ENCODE measurements around the gene PIEZO2.
A peak's percentile ranks its signal among the peaks of the same experiment; 100 is the strongest.
"Not testable (repeated sequence)": the region's sequence is repeated elsewhere in the genome, so short reads cannot be mapped to it uniquely, and the experiment has no call there.

PIEZO2 gene

GRCh38 chr18:10936176-10937053 is 213.0 kb downstream of the PIEZO2 start:
- ChIA-PET CTCF (interaction anchor here (0.7 to 1.3 kb wide), 2 partner anchors 14 to 103 kb away, joined by 3 read pairs; no protein-coding TSS in a partner anchor), POLR2A (no interaction called here)
- 98% methylated on average over 6 of the region's 9 CpGs for WGBS (ENCODE audit: insufficient coverage)
- H3K36me3 ChIP-seq (ENCODE audit: control insufficient read depth in 4 of 4, insufficient read depth in 4 of 4, low read length in 3 of 4) = no peaks in the 10 kb centered on the region
- no peak overlapping the region for H3K4me3 ChIP-seq (ENCODE audit: control insufficient read depth in 1 of 7, extremely low read depth in 1 of 7, insufficient read depth in 4 of 7, low read depth in 2 of 7, low read length in 6 of 7)
- peaks cover 0 to 2% (median 0%) of the 10 kb centered on the region in 5 experiments for H3K9me3 ChIP-seq (ENCODE audit: control extremely low read depth in 1 of 5, control insufficient read depth in 4 of 5, insufficient read depth in 2 of 5, low read depth in 1 of 5, low read length in 4 of 5)
- H3K4me1 ChIP-seq (ENCODE audit: control extremely low read depth in 1 of 4, control insufficient read depth in 4 of 4, insufficient read depth in 4 of 4, low read length in 3 of 4) = peaks cover 0 to 13% (median 7%) of the 10 kb centered on the region in 4 experiments
- H3K27me3 ChIP-seq (replicated peaks in 2 of 5; ENCODE audit: control insufficient read depth in 4 of 5, insufficient read depth in 5 of 5, low read length in 4 of 5) = no peaks in the 10 kb centered on the region
- no peak overlapping the region for H3K27ac ChIP-seq (ENCODE audit: insufficient read depth in 1 of 2, low read depth in 1 of 2, low read length in 2 of 2, poor library complexity in 1 of 2, severe bottlenecking in 2 of 2)
- no peak for DNase-seq

GRCh38 chr18:10935588-10935987 is 213.8 kb downstream of the PIEZO2 start:
- Histone ChIP-seq H3K9me3 (ENCODE audit: control extremely low read depth in 1 of 5, control insufficient read depth in 4 of 5, insufficient read depth in 2 of 5, low read depth in 1 of 5, low read length in 4 of 5) (peaks cover 0 to 2% (median 0%) of the 10 kb centered on the region in 5 experiments), H3K4me1 (ENCODE audit: control extremely low read depth in 1 of 4, control insufficient read depth in 4 of 4, insufficient read depth in 4 of 4, low read length in 3 of 4) (peaks cover 0 to 13% (median 7%) of the 10 kb centered on the region in 4 experiments), H3K27me3 (replicated peaks in 2 of 5; ENCODE audit: control insufficient read depth in 4 of 5, insufficient read depth in 5 of 5, low read length in 4 of 5) (no peaks in the 10 kb centered on the region), H3K4me3 (ENCODE audit: control insufficient read depth in 1 of 7, extremely low read depth in 1 of 7, insufficient read depth in 4 of 7, low read depth in 2 of 7, low read length in 6 of 7) (no peak overlapping the region), H3K27ac (ENCODE audit: insufficient read depth in 1 of 2, low read depth in 1 of 2, low read length in 2 of 2, poor library complexity in 1 of 2, severe bottlenecking in 2 of 2) (no peak overlapping the region), H3K36me3 (ENCODE audit: control insufficient read depth in 4 of 4, insufficient read depth in 4 of 4, low read length in 3 of 4) (no peaks in the 10 kb centered on the region)
- DNase-seq = no peak
- CTCF ChIA-PET = interaction anchor here (0.7 kb wide), 1 partner anchor 13 kb away, joined by 3 read pairs; no protein-coding TSS in a partner anchor
- POLR2A ChIA-PET = no interaction called here
- 97% methylated on average over 6 of the region's 7 CpGs for WGBS (ENCODE audit: insufficient coverage)

GRCh38 chr18:10933648-10934047 is 215.7 kb downstream of the PIEZO2 start:
- peaks cover 0 to 12% (median 8%) of the 10 kb centered on the region in 4 experiments for H3K4me1 ChIP-seq (ENCODE audit: control extremely low read depth in 1 of 4, control insufficient read depth in 4 of 4, insufficient read depth in 4 of 4, low read length in 3 of 4)
- H3K9me3 ChIP-seq (ENCODE audit: control extremely low read depth in 1 of 5, control insufficient read depth in 4 of 5, insufficient read depth in 2 of 5, low read depth in 1 of 5, low read length in 4 of 5); H3K27ac ChIP-seq (ENCODE audit: insufficient read depth in 1 of 2, low read depth in 1 of 2, low read length in 2 of 2, poor library complexity in 1 of 2, severe bottlenecking in 2 of 2); DNase-seq; CTCF ChIA-PET; H3K27me3 ChIP-seq (replicated peaks in 2 of 5; ENCODE audit: control insufficient read depth in 4 of 5, insufficient read depth in 5 of 5, low read length in 4 of 5); POLR2A ChIA-PET; H3K4me3 ChIP-seq (ENCODE audit: control insufficient read depth in 1 of 7, extremely low read depth in 1 of 7, insufficient read depth in 4 of 7, low read depth in 2 of 7, low read length in 6 of 7); H3K36me3 ChIP-seq (ENCODE audit: control insufficient read depth in 4 of 4, insufficient read depth in 4 of 4, low read length in 3 of 4): not testable (repeated sequence)
- WGBS (ENCODE audit: insufficient coverage) = 100% methylated on average over 1 of the region's 3 CpGs

- Histone ChIP-seq H3K4me3 (ENCODE audit: control insufficient read depth in 1 of 7, extremely low read depth in 1 of 7, insufficient read depth in 4 of 7, low read depth in 2 of 7, low read length in 6 of 7) (no peak overlapping the region), H3K36me3 (ENCODE audit: control insufficient read depth in 4 of 4, insufficient read depth in 4 of 4, low read length in 3 of 4) (no peaks in the 10 kb centered on the region), H3K4me1 (ENCODE audit: control extremely low read depth in 1 of 4, control insufficient read depth in 4 of 4, insufficient read depth in 4 of 4, low read length in 3 of 4) (peaks cover 0 to 27% (median 8%) of the 10 kb centered on the region in 4 experiments), H3K9me3 (ENCODE audit: control extremely low read depth in 1 of 5, control insufficient read depth in 4 of 5, insufficient read depth in 2 of 5, low read depth in 1 of 5, low read length in 4 of 5) (peaks cover 0 to 2% (median 0%) of the 10 kb centered on the region in 5 experiments), H3K27me3 (replicated peaks in 2 of 5; ENCODE audit: control insufficient read depth in 4 of 5, insufficient read depth in 5 of 5, low read length in 4 of 5) (no peaks in the 10 kb centered on the region), H3K27ac (ENCODE audit: insufficient read depth in 1 of 2, low read depth in 1 of 2, low read length in 2 of 2, poor library complexity in 1 of 2, severe bottlenecking in 2 of 2) (no peak overlapping the region)
- 80% methylated on average over 1 of the region's 2 CpGs for WGBS (ENCODE audit: insufficient coverage)
- CTCF ChIA-PET = no interaction called here
- POLR2A ChIA-PET = no interaction called here
- DNase-seq = no peak
Measured at GRCh38 chr18:10930076-10930475, 219.3 kb downstream of the PIEZO2 start.

GRCh38 chr18:10928772-10929373 is 220.5 kb downstream of the PIEZO2 start:
- no peaks in the 10 kb centered on the region for H3K27me3 ChIP-seq (replicated peaks in 2 of 5; ENCODE audit: control insufficient read depth in 4 of 5, insufficient read depth in 5 of 5, low read length in 4 of 5)
- CTCF ChIA-PET = interaction anchor here (1.2 kb wide), 1 partner anchor 29 kb away, joined by 3 read pairs; no protein-coding TSS in a partner anchor
- WGBS (ENCODE audit: insufficient coverage) = 79% methylated on average over 4 of the region's 7 CpGs

GRCh38 chr18:10928011-10928771 is 221.2 kb downstream of the PIEZO2 start:
- Histone ChIP-seq H3K4me3 (ENCODE audit: control insufficient read depth in 1 of 7, extremely low read depth in 1 of 7, insufficient read depth in 4 of 7, low read depth in 2 of 7, low read length in 6 of 7) (no peak overlapping the region), H3K27me3 (replicated peaks in 2 of 5; ENCODE audit: control insufficient read depth in 4 of 5, insufficient read depth in 5 of 5, low read length in 4 of 5) (no peaks in the 10 kb centered on the region), H3K27ac (ENCODE audit: insufficient read depth in 1 of 2, low read depth in 1 of 2, low read length in 2 of 2, poor library complexity in 1 of 2, severe bottlenecking in 2 of 2) (no peak overlapping the region), H3K36me3 (ENCODE audit: control insufficient read depth in 4 of 4, insufficient read depth in 4 of 4, low read length in 3 of 4) (no peaks in the 10 kb centered on the region), H3K4me1 (ENCODE audit: control extremely low read depth in 1 of 4, control insufficient read depth in 4 of 4, insufficient read depth in 4 of 4, low read length in 3 of 4) (peaks cover 0 to 27% (median 8%) of the 10 kb centered on the region in 4 experiments), H3K9me3 (ENCODE audit: control extremely low read depth in 1 of 5, control insufficient read depth in 4 of 5, insufficient read depth in 2 of 5, low read depth in 1 of 5, low read length in 4 of 5) (no peaks in the 10 kb centered on the region)
- peak in 1 of 3 donors; percentile 22 for DNase-seq
- ChIA-PET CTCF (interaction anchor here (1.2 kb wide), 1 partner anchor 30 kb away, joined by 3 read pairs; no protein-coding TSS in a partner anchor), POLR2A (no interaction called here)
- WGBS (ENCODE audit: insufficient coverage) = 65% methylated on average over 6 of the region's 8 CpGs

More at GRCh38 chr18:10928772-10929373, 220.5 kb downstream of the PIEZO2 start:
- POLR2A ChIA-PET = no interaction called here
- H3K36me3 ChIP-seq (ENCODE audit: control insufficient read depth in 4 of 4, insufficient read depth in 4 of 4, low read length in 3 of 4) = no peaks in the 10 kb centered on the region
- peak; percentile 17 to 73 (median 60) for DNase-seq
- H3K4me1 ChIP-seq (ENCODE audit: control extremely low read depth in 1 of 4, control insufficient read depth in 4 of 4, insufficient read depth in 4 of 4, low read length in 3 of 4) = peaks cover 0 to 27% (median 8%) of the 10 kb centered on the region in 4 experiments
- peaks cover 0 to 2% (median 0%) of the 10 kb centered on the region in 5 experiments for H3K9me3 ChIP-seq (ENCODE audit: control extremely low read depth in 1 of 5, control insufficient read depth in 4 of 5, insufficient read depth in 2 of 5, low read depth in 1 of 5, low read length in 4 of 5)
- H3K27ac ChIP-seq (ENCODE audit: insufficient read depth in 1 of 2, low read depth in 1 of 2, low read length in 2 of 2, poor library complexity in 1 of 2, severe bottlenecking in 2 of 2) = no peak overlapping the region
- H3K4me3 ChIP-seq (ENCODE audit: control insufficient read depth in 1 of 7, extremely low read depth in 1 of 7, insufficient read depth in 4 of 7, low read depth in 2 of 7, low read length in 6 of 7) = no peak overlapping the region
